CD14-positive monocyte (primary cell): ENCODE data around the gene GPRC5A. TPM values are rescaled to one million over a fixed set of nuclear protein-coding genes. Genes with fewer than 3 reads are reported as not detected.

ENCODE experiments used
- DNase-seq, 3 donors: peaks; one replicate each; pipeline ENCODE4 v3.0.0-alpha.2; 2011 to 2022
- H2AFZ ChIP-seq: 2 replicates; pipeline ENCODE4 v1.6.0; 2012; ENCODE audit warnings: mild to moderate bottlenecking, low read depth, low read length, inconsistent platforms; ENCODE audit not compliant: insufficient read depth, poor library complexity, severe bottlenecking
- H3K27ac ChIP-seq, 2 donors: 1 replicate in 1 of 2; 2 replicates in 1 of 2; pipeline ENCODE4 v1.5.1; 2012 to 2013; ENCODE audit warnings: low read length in 2 of 2, control low read depth in 1 of 2, inconsistent platforms in 1 of 2, low read depth in 1 of 2, mild to moderate bottlenecking in 1 of 2
- H3K27me3 ChIP-seq, 2 donors: one replicate each; pipeline versions ENCODE4 v1.6.0 to v1.6.1; 2011 to 2013; ENCODE audit warnings: low read length in 2 of 2; ENCODE audit not compliant: control insufficient read depth in 2 of 2, insufficient read depth in 2 of 2
- H3K36me3 ChIP-seq, 2 donors: replicated peaks in 1 of 2; 1 replicate in 1 of 2; 2 replicates in 1 of 2; pipeline versions ENCODE4 v1.5.1 to v1.6.1; 2012 to 2013; ENCODE audit warnings: low read length in 2 of 2, control low read depth in 1 of 2, inconsistent platforms in 1 of 2, mild to moderate bottlenecking in 1 of 2; ENCODE audit not compliant: insufficient read depth in 2 of 2, control insufficient read depth in 1 of 2
- H3K4me1 ChIP-seq, 2 donors: 1 replicate in 1 of 2; 2 replicates in 1 of 2; pipeline versions ENCODE4 v1.5.1 to v1.6.1; 2012 to 2013; ENCODE audit warnings: low read length in 2 of 2, control low read depth in 1 of 2, inconsistent platforms in 1 of 2, mild to moderate bottlenecking in 1 of 2, moderate library complexity in 1 of 2; ENCODE audit not compliant: insufficient read depth in 2 of 2, control insufficient read depth in 1 of 2
- H3K4me2 ChIP-seq: replicated peaks from 2 replicates; pipeline ENCODE3; 2012; ENCODE audit warnings: low read length, moderate library complexity, mild to moderate bottlenecking; ENCODE audit not compliant: poor library complexity, severe bottlenecking; ENCODE audit errors: extremely low read depth
- H3K4me3 ChIP-seq, 3 experiments: fragments of 200-600 bp in 1 of 3; sonication (generic) in 1 of 3; replicated peaks in 1 of 3; 1 replicate in 2 of 3; 2 replicates in 1 of 3; pipeline ENCODE4 v1.5.1; 2011 to 2013; ENCODE audit warnings: low read length in 3 of 3, mild to moderate bottlenecking in 3 of 3, control low read depth in 2 of 3, low read depth in 2 of 3, inconsistent platforms in 1 of 3, moderate library complexity in 1 of 3
- H3K79me2 ChIP-seq: 2 replicates; pipeline ENCODE4 v1.6.0; 2012; ENCODE audit warnings: mild to moderate bottlenecking, control low read depth, inconsistent platforms, low read length, moderate library complexity; ENCODE audit not compliant: insufficient read depth
- H3K9ac ChIP-seq: 2 replicates; pipeline ENCODE4 v1.6.0; 2017; ENCODE audit warnings: low read length, mild to moderate bottlenecking; ENCODE audit not compliant: insufficient read depth, poor library complexity, severe bottlenecking
- H3K9me3 ChIP-seq, 2 donors: replicated peaks in 1 of 2; 1 replicate in 1 of 2; 2 replicates in 1 of 2; pipeline versions ENCODE4 v1.5.1 to v1.6.1; 2012 to 2013; ENCODE audit warnings: low read length in 2 of 2, control low read depth in 1 of 2; ENCODE audit not compliant: control insufficient read depth in 1 of 2, insufficient read depth in 1 of 2
- H4K20me1 ChIP-seq: 2 replicates; pipeline ENCODE4 v1.6.0; 2012; ENCODE audit warnings: mild to moderate bottlenecking, low read length, control low read depth, moderate library complexity; ENCODE audit not compliant: insufficient read depth
- H3K27ac Mint-ChIP-seq, 7 donors: one replicate each; pipeline ENCODE4 v1.8.0; 2020; ENCODE audit warnings: mild to moderate bottlenecking in 7 of 7, mixed read lengths in 7 of 7, moderate library complexity in 6 of 7, inconsistent platforms in 2 of 7
- H3K27me3 Mint-ChIP-seq, 3 donors: one replicate each; pipeline ENCODE4 v1.8.0; 2021 to 2022; ENCODE audit warnings: low read depth in 3 of 3, mild to moderate bottlenecking in 3 of 3, mixed read lengths in 3 of 3, moderate library complexity in 3 of 3, inconsistent platforms in 1 of 3
- H3K36me3 Mint-ChIP-seq, 2 donors: one replicate each; pipeline ENCODE4 v1.8.0; 2020; ENCODE audit warnings: mixed read lengths in 2 of 2, inconsistent platforms in 1 of 2, mild to moderate bottlenecking in 1 of 2
- H3K4me1 Mint-ChIP-seq: one replicate; pipeline ENCODE4 v1.8.0; 2020; ENCODE audit warnings: mild to moderate bottlenecking, mixed read lengths
- H3K4me3 Mint-ChIP-seq, 2 donors: one replicate each; pipeline ENCODE4 v1.8.0; 2020; ENCODE audit warnings: mild to moderate bottlenecking in 2 of 2, mixed read lengths in 2 of 2, moderate library complexity in 1 of 2
- H3K9me3 Mint-ChIP-seq, 7 donors: one replicate each; pipeline ENCODE4 v1.8.0; 2020 to 2022; ENCODE audit warnings: mixed read lengths in 7 of 7, mild to moderate bottlenecking in 6 of 7, moderate library complexity in 6 of 7, inconsistent platforms in 2 of 7
- WGBS: methylation state at CpG from one replicate; pipeline ENCODE4 v1.1.5; 2013; ENCODE audit warnings: missing lambda C conversion rate; ENCODE audit not compliant: insufficient coverage; 5-methylcytosine and 5-hydroxymethylcytosine counted together
- intact Hi-C, 2 donors: fragments of 100-400 bp; cut with micrococcal nuclease; formaldehyde crosslinking; loops; one replicate each; pipeline versions ENCODE4 v1.15.0 to v1.15.1; 2023
- polyA plus RNA-seq, 3 donors: library from polyadenylated mRNA; depleted of rRNA in 1 of 3; unstranded in 2 of 3; stranded (reverse) in 1 of 3; fragments of 300-500 nt in 2 of 3; fragments of >200 nt in 1 of 3; fragmentation: Illumina TruSeq in 2 of 3; gene quantifications; 1 replicate in 2 of 3; 2 replicates in 1 of 3; pipeline ENCODE4 v1.2.3, GENCODE V29; 2012 to 2021
- TF ChIP-seq, protein P1 (sequence below): fragments of 200-600 bp; IDR thresholded peaks from one replicate; pipeline ENCODE4 v1.8.0; 2022; ENCODE audit warnings: antibody characterized with exemption, mild to moderate bottlenecking

Gene GPRC5A
- polyA plus RNA-seq, 3 donors = 0.43 TPM; not detected in 2

DNA sequence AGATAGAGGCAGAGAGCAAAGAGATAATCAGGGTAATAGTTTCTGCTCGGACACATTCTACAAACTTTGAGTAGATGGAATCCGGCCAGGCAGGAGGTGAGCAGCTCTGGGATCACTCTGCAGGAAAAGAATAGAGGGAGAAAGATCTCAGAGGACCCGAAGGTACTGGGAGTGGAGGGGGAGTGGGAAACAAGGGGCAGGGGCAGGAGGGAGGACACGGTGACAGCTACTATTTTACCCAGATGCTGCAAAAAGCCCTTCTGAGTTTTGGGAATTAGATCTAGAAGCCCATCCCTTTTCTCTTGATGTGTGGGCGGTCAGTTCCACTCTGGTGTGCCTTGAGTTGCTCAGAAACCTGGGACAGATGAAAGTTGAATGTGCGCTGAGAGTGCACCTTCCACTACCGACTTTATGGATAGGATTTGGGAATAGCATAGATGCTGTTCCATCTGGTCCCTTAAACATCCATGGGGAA, 556 bp downstream of the GPRC5A start:
- H3K4me3 Mint-ChIP-seq = peak overlapping the region; percentile 39 to 90
- no peak overlapping the region for H3K27ac ChIP-seq

DNA sequence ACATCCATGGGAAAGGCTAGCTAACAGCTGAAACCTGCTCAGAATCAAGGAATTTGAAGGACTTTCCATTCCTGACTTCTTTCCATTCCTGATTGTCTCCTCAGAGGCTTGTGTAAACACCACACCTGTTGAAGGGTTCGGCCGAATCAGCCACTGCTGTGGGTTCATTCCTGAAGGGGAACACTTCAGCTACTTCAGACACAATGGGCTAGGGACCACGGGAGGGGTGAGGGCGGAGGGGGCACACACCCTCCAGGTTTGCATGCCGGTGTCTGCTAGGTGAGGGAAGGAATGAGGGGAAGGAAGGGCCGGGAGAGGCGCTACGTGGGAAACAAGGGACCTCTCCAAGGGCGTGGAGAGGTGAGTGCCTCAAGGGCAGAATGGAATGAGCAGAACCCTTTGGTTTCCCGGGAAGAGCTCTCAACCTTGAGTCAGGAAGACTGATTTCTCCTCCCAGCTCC, 1.3 kb downstream of the GPRC5A start:
- Histone ChIP-seq H3K27me3 (peaks cover 13 to 39% of the 10 kb centered on the region in 2 donors), H3K9me3 (peaks cover 0 to 9% of the 10 kb centered on the region in 2 donors), H3K4me3 (no peak overlapping the region), H3K4me2 (no peak overlapping the region), H4K20me1 (no peaks in the 10 kb centered on the region), H3K36me3 (no peaks in the 10 kb centered on the region), H3K79me2 (no peaks in the 10 kb centered on the region), H3K27ac (no peak overlapping the region), H3K4me1 (peaks cover 13 to 15% of the 10 kb centered on the region in 2 donors), H3K9ac (no peak overlapping the region), H2AFZ (no peak overlapping the region)
- Mint-ChIP-seq H3K4me1 (peaks cover 16% of the 10 kb centered on the region), H3K36me3 (no peaks in the 10 kb centered on the region), H3K27me3 (peaks cover 36 to 58% (median 41%) of the 10 kb centered on the region in 3 donors), H3K4me3 (peak overlapping the region in 1 of 2 donors; percentile 70), H3K27ac (no peak overlapping the region), H3K9me3 (peaks cover 0 to 6% (median 2%) of the 10 kb centered on the region in 7 donors)
- intact Hi-C loops = no loop called here
- no peak for DNase-seq
- 76% methylated on average over 10 of the region's 10 CpGs for WGBS
- TF ChIP-seq, protein P1, sequence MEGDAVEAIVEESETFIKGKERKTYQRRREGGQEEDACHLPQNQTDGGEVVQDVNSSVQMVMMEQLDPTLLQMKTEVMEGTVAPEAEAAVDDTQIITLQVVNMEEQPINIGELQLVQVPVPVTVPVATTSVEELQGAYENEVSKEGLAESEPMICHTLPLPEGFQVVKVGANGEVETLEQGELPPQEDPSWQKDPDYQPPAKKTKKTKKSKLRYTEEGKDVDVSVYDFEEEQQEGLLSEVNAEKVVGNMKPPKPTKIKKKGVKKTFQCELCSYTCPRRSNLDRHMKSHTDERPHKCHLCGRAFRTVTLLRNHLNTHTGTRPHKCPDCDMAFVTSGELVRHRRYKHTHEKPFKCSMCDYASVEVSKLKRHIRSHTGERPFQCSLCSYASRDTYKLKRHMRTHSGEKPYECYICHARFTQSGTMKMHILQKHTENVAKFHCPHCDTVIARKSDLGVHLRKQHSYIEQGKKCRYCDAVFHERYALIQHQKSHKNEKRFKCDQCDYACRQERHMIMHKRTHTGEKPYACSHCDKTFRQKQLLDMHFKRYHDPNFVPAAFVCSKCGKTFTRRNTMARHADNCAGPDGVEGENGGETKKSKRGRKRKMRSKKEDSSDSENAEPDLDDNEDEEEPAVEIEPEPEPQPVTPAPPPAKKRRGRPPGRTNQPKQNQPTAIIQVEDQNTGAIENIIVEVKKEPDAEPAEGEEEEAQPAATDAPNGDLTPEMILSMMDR = no peak

More for the DNA sequence above, 556 bp downstream of the GPRC5A start:
- no peaks in the 10 kb centered on the region for H3K36me3 ChIP-seq
- TF ChIP-seq, protein P1 = no peak
- peaks cover 13 to 39% of the 10 kb centered on the region in 2 donors for H3K27me3 ChIP-seq
- H4K20me1 ChIP-seq = no peaks in the 10 kb centered on the region
- no peak for DNase-seq
- 46% methylated on average over 4 of the region's 7 CpGs for WGBS
- no peaks in the 10 kb centered on the region for H3K79me2 ChIP-seq
- Mint-ChIP-seq H3K36me3 (no peaks in the 10 kb centered on the region), H3K9me3 (peaks cover 0 to 6% (median 2%) of the 10 kb centered on the region in 7 donors), H3K4me1 (peaks cover 16% of the 10 kb centered on the region), H3K27ac (peak overlapping the region in 1 of 7 donors; percentile 12), H3K27me3 (peaks cover 36 to 58% (median 41%) of the 10 kb centered on the region in 3 donors)
- H2AFZ ChIP-seq = no peak overlapping the region
- intact Hi-C loops = no loop called here
- H3K4me1 ChIP-seq = peaks cover 13 to 15% of the 10 kb centered on the region in 2 donors
- H3K9me3 ChIP-seq = peaks cover 0 to 9% of the 10 kb centered on the region in 2 donors
- H3K4me3 ChIP-seq = no peak overlapping the region
- no peak overlapping the region for H3K4me2 ChIP-seq
- H3K9ac ChIP-seq = no peak overlapping the region
